Activated naive CD4-positive, alpha-beta T cell treated with anti-CD3 and anti-CD28 coated beads, Interleukin-2, amount 50 U/mL, for 24 hours (primary cell): ENCODE measurements around the gene FAM131B.

ENCODE experiments used
- H3K27ac Mint-ChIP-seq: one replicate; pipeline ENCODE4 v1.8.0; 2021; ENCODE audit warnings: mild to moderate bottlenecking, mixed read lengths
- H3K27me3 Mint-ChIP-seq: one replicate; pipeline ENCODE4 v1.8.0; 2021; ENCODE audit warnings: mixed read lengths
- H3K36me3 Mint-ChIP-seq: one replicate; pipeline ENCODE4 v1.8.0; 2021; ENCODE audit warnings: mixed read lengths
- H3K4me1 Mint-ChIP-seq: one replicate; pipeline ENCODE4 v1.8.0; 2021; ENCODE audit warnings: mixed read lengths
- H3K4me3 Mint-ChIP-seq: one replicate; pipeline ENCODE4 v1.8.0; 2021; ENCODE audit warnings: mild to moderate bottlenecking, mixed read lengths
- H3K9me3 Mint-ChIP-seq: one replicate; pipeline ENCODE4 v1.8.0; 2021; ENCODE audit warnings: mixed read lengths

Gene FAM131B

DNA sequence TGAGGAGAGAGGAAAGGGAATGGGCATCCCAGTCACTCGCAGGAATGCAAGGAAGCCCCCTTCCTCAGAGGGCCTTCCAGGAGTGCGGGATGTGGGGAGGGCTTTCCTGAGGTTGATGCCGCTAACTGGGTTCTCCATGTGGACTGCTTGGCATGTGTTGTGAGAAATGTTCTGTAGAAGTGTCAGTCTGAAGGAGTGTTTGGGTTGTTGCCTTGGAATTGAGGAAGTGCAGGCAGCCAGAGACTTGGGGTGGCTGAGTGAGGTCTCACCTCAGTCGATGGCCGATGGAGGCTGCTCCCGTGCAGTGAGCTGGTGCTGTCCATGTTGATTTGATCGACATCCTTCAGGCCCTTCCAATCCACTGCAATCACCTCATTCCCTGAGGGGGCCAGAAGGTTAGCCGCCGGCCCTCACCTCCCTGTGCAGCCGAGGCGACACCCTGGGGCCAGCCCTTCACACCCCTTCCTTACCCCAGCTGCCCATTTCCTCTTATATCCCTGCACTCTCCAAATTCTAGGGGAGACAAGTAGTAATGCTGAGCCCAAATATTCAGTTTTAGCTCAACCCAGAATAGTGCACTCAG is 2.7 kb downstream of the FAM131B start:
- peaks cover 9% of the 10 kb centered on the region for H3K4me1 Mint-ChIP-seq
- H3K9me3 Mint-ChIP-seq: no peaks in the 10 kb centered on the region
- no peak overlapping the region for H3K4me3 Mint-ChIP-seq
- peaks cover 17% of the 10 kb centered on the region for H3K27me3 Mint-ChIP-seq
- no peak overlapping the region for H3K27ac Mint-ChIP-seq
- no peaks in the 10 kb centered on the region for H3K36me3 Mint-ChIP-seq

DNA sequence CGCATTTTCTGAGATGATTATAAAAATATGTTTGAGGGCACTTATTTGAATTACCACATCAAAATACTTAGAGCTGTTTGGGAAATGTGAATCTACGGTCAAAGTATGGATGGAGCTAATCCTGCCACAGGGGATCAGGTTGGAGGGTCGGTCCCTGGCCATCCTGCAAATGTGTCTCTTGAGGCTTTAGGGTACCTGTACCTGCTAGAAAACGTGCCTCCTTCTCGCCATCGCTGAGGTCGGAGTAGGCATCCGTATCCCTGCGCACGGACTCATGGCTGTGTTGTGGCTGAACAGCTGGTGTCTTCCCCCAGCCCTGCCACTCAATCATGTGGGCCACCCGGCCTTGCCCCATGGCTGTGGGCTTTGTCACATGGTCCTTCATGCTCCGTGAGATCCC is 3.9 kb downstream of the FAM131B start:
- Mint-ChIP-seq H3K4me3 (no peak overlapping the region), H3K36me3 (no peaks in the 10 kb centered on the region), H3K27ac (no peak overlapping the region), H3K9me3 (no peaks in the 10 kb centered on the region), H3K4me1 (peaks cover 9% of the 10 kb centered on the region), H3K27me3 (peaks cover 6% of the 10 kb centered on the region)

DNA sequence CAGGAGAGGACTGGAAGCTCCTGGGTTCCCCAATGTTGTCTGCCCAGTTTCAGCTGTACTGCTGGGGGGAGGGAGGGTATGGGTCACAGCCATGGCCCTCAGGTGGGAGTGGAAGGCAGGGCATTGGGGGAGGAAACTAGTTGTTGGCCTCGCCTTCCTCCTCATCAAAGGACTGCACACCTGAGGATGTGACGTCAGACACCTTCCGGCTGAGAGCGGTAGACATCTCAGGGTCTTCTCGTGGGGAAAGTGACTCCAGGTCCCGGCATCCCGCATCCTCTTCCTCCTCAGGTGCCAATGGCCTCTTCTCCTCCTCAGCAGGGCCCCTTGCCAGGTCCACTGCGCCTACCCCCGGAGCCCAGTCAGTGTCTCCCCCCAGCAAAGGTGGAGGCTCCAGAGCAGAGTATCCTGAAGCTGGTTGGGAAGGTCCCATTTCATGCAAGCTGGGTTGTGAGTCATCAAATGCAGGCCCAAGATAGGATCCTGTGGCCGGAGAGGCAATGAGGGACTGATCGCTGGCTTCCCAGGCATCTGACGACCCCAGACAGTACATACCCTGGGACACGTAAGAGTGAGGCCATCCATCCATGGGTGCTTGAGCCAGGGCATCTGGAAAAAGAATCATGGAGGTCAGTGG is 6.0 kb downstream of the FAM131B start:
- H3K4me3 Mint-ChIP-seq: no peak overlapping the region

DNA sequence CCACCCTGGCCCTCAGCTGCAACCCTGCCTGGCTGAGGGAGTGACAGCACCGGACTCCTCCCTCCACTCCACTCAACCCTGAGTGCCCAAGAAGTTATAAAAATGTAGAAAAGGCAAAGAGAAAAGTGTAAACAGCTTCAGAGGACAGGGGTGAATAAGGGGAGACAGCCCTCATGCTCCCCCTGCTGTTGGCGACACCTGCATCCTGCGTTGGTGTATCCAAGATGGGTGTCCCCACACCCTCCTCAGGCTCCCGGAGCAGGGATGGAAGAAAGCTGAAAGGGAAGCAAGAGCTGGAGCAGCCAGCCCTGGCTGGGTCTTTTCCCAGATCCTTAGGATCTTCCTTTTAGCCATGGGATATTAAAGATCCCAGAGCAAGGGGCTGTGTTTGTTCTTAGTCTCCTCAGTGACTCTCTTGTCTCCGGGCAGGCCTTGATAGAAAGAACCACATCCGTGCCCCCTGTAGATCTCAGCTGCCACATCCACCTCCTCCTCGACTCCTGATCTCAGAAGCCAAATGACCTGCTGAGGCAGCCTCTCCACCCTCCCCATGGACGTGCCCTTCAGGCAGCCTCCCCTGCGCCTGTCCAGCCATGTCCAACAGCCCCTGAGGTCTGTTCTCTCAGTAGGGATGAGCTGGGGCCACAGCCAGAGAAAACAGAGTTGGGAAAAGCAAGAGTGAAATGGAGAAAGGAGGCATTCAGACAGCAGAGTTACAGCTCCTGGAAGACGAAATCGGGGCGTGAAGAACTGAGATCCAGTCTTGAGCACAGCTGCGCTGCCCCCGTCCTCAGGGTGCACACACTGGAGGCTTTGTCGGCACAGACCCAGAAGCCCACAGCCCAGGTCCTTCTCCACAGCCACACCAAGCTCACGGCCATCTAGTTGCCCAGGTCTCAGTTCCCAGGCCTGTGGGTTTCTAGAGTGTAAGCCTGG is 6.8 kb downstream of the FAM131B start:
- H3K9me3 Mint-ChIP-seq: no peaks in the 10 kb centered on the region
- H3K27ac Mint-ChIP-seq: no peak overlapping the region
- H3K36me3 Mint-ChIP-seq: no peaks in the 10 kb centered on the region
- H3K4me1 Mint-ChIP-seq: peaks cover 4% of the 10 kb centered on the region
- H3K4me3 Mint-ChIP-seq: no peak overlapping the region
- H3K27me3 Mint-ChIP-seq: no peaks in the 10 kb centered on the region

More for the DNA sequence above, 6.0 kb downstream of the FAM131B start:
- Mint-ChIP-seq H3K27ac (no peak overlapping the region), H3K27me3 (no peaks in the 10 kb centered on the region), H3K4me1 (peaks cover 4% of the 10 kb centered on the region), H3K9me3 (no peaks in the 10 kb centered on the region), H3K36me3 (no peaks in the 10 kb centered on the region)

DNA sequence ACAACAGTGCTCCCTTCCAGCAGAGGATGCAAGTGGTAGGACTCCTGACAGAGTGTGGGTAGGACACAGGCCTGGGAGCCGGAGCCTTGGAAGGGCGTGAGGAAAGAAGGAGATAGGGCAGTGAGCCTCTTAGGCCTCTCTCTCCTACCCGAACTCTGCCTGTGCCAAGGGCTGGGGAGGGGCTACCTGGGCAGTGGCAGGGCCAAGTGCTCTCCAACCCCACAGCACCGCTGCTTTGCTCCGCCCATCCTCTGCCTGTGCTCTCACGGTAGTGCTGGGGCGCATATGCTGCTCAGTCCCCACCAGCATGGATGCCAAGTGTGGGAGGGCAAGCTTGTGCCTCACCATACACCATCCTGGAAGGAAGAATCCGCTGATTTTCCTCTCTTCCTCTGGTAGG is 7.5 kb downstream of the FAM131B start:
- Mint-ChIP-seq H3K27ac (no peak overlapping the region), H3K27me3 (no peaks in the 10 kb centered on the region), H3K9me3 (no peaks in the 10 kb centered on the region), H3K4me3 (no peak overlapping the region), H3K4me1 (no peaks in the 10 kb centered on the region), H3K36me3 (no peaks in the 10 kb centered on the region)

DNA sequence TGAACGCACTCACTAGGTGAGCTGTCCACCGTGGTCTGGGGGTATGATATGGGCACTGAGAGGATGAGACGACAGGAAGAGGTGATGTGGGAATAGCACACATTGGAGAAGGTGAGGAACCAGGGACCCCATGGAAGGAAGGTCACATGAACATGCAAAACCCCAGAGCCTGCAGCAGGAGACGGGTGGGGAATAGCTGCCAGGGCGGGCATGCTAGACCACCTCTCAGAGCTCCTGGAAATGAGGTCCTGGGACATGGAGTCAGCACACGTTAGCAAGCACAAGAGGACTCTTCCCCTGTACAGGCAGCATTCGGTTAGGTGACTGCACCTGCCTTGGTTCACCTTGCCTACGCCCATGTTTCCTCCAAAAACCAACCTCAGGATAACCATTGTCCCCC is 8.1 kb downstream of the FAM131B start:
- Mint-ChIP-seq H3K4me1 (no peaks in the 10 kb centered on the region), H3K27ac (no peak overlapping the region), H3K36me3 (no peaks in the 10 kb centered on the region), H3K27me3 (no peaks in the 10 kb centered on the region), H3K9me3 (no peaks in the 10 kb centered on the region), H3K4me3 (no peak overlapping the region)

DNA sequence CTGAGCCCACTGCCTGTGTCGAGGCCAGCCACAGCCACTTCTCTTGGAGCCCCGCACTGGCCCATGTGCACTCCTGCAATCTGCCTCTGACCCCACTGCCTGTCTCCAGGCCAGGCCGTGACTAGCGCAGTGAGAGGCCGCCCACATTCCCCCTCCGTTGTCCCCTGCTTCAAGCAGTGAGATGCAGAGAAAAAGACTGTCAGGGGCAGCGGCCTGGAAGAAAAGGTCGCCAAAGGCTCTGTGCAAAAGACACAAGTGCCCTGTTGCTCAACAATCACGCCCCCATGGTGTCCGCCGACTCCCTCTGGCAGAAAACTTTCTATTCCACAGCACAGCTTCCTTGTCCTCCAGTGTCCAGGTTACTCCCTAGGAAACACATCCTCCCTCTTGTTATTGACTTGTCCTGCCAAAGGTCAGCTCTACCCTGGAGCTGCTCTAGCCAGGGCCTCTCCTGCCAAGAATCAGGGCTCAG is 9.9 kb downstream of the FAM131B start:
- Mint-ChIP-seq H3K36me3 (no peaks in the 10 kb centered on the region), H3K27ac (peak overlapping the region; percentile 3), H3K27me3 (no peaks in the 10 kb centered on the region), H3K4me3 (no peak overlapping the region), H3K9me3 (no peaks in the 10 kb centered on the region), H3K4me1 (no peaks in the 10 kb centered on the region)

- Mint-ChIP-seq H3K9me3 (no peaks in the 10 kb centered on the region), H3K27ac (peak overlapping the region; percentile 73), H3K27me3 (no peaks in the 10 kb centered on the region), H3K36me3 (no peaks in the 10 kb centered on the region), H3K4me1 (no peaks in the 10 kb centered on the region), H3K4me3 (no peak overlapping the region)
Observed at GRCh38 chr7:143351574-143351973, 10.9 kb downstream of the FAM131B start.

DNA sequence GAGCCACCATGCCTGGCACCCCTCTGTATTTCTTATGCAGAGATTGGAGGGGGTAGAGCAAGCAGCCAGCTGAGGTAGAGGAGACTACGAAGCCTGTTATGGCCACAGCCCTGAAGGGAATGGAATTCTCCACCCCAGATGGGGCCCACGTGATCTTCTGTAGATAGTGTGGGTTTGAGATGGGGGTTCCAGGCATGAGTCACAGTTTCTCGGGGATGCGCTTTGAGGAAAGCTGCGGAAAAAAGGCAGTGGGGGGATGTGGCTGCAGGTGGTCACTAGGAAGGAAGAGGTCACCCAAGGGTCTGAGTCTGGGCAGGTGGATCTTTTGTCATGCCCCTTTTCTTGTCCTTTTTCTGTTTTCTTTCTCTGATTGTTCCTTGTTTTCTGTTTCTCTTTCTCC is 11.5 kb downstream of the FAM131B start:
- no peaks in the 10 kb centered on the region for H3K36me3 Mint-ChIP-seq
- H3K9me3 Mint-ChIP-seq: no peaks in the 10 kb centered on the region
- H3K4me3 Mint-ChIP-seq: no peak overlapping the region
- H3K27ac Mint-ChIP-seq: peak overlapping the region; percentile 73
- H3K4me1 Mint-ChIP-seq: no peaks in the 10 kb centered on the region
- no peaks in the 10 kb centered on the region for H3K27me3 Mint-ChIP-seq

DNA sequence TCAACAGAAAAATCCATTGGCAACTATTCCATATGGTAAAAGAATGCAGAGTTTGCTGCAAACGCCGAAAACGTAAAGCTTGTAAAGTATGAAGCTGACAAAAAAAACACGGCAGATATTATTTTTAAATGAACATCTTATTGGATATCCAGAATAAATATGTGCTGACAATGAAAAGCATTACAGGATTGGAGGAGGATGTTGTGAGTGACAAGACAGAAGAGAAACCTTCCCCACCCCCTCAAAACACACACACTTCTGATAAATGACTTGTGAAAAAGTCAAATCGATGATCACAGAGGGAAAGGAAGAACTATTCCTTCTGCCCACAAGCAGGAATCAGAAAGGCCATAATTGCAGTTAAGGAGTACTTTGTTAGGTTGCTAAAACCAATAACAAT is 14.6 kb downstream of the FAM131B start:
- Mint-ChIP-seq H3K9me3 (no peaks in the 10 kb centered on the region), H3K4me3 (no peak overlapping the region), H3K27ac (no peak overlapping the region), H3K27me3 (no peaks in the 10 kb centered on the region), H3K4me1 (peaks cover 9% of the 10 kb centered on the region), H3K36me3 (no peaks in the 10 kb centered on the region)

- H3K9me3 Mint-ChIP-seq: no peaks in the 10 kb centered on the region
- H3K4me1 Mint-ChIP-seq: peaks cover 9% of the 10 kb centered on the region
- H3K36me3 Mint-ChIP-seq: no peaks in the 10 kb centered on the region
- no peak overlapping the region for H3K4me3 Mint-ChIP-seq
- H3K27ac Mint-ChIP-seq: no peak overlapping the region
- no peaks in the 10 kb centered on the region for H3K27me3 Mint-ChIP-seq
Observed at GRCh38 chr7:143346018-143346417, 16.5 kb downstream of the FAM131B start.

DNA sequence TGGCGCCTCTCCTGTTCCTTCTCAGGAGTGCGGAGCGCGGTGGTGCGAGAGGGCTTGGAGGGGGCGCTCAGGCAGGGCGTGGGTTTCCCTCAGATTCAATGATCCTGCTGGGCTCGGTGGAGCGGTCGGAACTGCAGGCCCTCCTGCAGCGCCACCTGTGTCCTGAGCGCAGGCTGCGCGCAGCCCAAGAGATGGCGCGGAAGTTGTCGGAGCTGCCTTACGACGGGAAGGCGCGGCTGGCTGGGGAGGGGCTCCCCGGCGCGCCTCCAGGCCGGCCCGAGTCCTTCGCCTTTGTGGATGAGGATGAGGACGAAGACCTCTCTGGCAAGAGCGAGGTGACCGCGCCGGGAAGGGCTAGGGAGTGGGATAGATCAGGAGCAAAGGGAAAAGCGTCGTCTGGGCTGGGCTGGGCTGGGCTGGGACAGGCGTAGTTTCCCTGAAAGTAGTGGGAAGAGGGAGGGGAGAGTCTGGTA is 17.0 kb downstream of the FAM131B start:
- Mint-ChIP-seq H3K9me3 (no peaks in the 10 kb centered on the region), H3K4me1 (peaks cover 9% of the 10 kb centered on the region), H3K36me3 (no peaks in the 10 kb centered on the region), H3K27ac (no peak overlapping the region), H3K27me3 (no peaks in the 10 kb centered on the region), H3K4me3 (peak overlapping the region; percentile 83)

DNA sequence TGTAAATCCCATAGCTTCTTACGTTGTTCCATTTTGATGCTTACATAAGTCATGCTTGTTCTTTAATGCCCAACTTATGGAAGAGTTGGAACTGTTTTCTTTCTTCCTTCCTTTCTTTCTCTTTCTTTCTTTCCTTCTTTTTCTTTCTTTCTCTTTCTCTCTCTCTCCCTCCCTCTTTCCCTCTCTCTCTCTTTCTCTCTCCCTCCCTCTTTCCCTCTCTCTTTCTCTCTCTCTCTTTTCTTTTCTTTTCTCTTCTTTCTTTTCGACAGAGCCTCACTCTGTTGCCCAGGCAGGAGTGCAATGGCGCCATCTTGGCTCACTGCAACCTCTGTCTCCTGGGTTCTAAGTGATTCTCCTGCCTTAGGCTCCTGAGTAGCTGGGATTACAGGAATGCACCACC is 18.9 kb downstream of the FAM131B start:
- Mint-ChIP-seq H3K4me1 (peaks cover 9% of the 10 kb centered on the region), H3K4me3 (no peak overlapping the region), H3K27ac (no peak overlapping the region), H3K27me3 (peaks cover 1% of the 10 kb centered on the region), H3K9me3 (no peaks in the 10 kb centered on the region), H3K36me3 (no peaks in the 10 kb centered on the region)

GRCh38 chr7:143341842-143342241 is 20.7 kb downstream of the FAM131B start:
- no peak overlapping the region for H3K4me3 Mint-ChIP-seq
- H3K27me3 Mint-ChIP-seq: peaks cover 3% of the 10 kb centered on the region
- H3K4me1 Mint-ChIP-seq: peaks cover 9% of the 10 kb centered on the region
- H3K27ac Mint-ChIP-seq: no peak overlapping the region
- no peaks in the 10 kb centered on the region for H3K9me3 Mint-ChIP-seq
- no peaks in the 10 kb centered on the region for H3K36me3 Mint-ChIP-seq

DNA sequence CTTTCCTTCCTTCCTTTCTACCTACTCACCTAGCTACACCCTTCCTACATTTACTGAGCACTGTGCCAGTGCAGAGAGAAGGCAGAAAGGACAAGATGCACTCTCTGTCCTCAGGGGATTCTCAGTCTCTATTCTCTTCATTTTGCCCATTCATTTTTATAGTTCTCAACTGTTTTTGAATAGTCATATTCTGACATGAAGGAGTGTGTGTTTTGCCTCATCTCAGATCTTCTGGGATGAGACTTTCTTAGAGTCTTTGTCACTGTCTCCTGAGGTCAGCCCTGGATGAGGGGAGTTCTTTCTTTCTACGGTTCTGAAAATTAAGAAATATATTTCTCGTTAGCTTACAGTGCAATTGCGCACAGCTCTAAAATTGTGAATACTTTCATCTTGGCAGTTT is 25.3 kb downstream of the FAM131B start:
- no peak overlapping the region for H3K27ac Mint-ChIP-seq
- H3K4me1 Mint-ChIP-seq: no peaks in the 10 kb centered on the region
- peaks cover 7% of the 10 kb centered on the region for H3K27me3 Mint-ChIP-seq
- no peak overlapping the region for H3K4me3 Mint-ChIP-seq
- no peaks in the 10 kb centered on the region for H3K9me3 Mint-ChIP-seq
- H3K36me3 Mint-ChIP-seq: no peaks in the 10 kb centered on the region

DNA sequence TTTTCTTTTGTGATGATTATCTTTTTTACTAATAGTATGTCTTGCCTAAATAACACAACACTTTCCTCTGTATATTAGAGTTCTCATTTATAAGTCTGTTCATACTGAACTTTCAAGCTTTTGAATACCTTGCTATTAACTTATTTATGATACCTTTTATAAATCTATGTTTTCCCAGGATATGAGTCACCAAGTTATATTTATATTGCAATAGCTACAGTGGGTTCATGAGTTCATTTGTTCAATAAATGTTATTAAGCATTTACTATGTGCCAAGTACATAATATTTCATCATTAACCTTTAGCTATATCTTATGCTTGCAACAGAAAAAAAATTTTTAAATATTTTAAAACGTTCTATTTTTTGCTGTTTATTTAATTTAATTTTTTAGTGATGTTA is 28.3 kb downstream of the FAM131B start:
- H3K4me3 Mint-ChIP-seq: no peak overlapping the region
- H3K4me1 Mint-ChIP-seq: no peaks in the 10 kb centered on the region
- H3K27me3 Mint-ChIP-seq: peaks cover 6% of the 10 kb centered on the region
- H3K36me3 Mint-ChIP-seq: no peaks in the 10 kb centered on the region
- no peaks in the 10 kb centered on the region for H3K9me3 Mint-ChIP-seq
- no peak overlapping the region for H3K27ac Mint-ChIP-seq
